Glomerular visceral epithelial cell (primary cell): ENCODE measurements around the gene ESD.
"Not testable (repeated sequence)": the region's sequence is repeated elsewhere in the genome, so short reads cannot be mapped to it uniquely, and the experiment has no call there.

Source experiments
- DNase-seq: peaks from one replicate; pipeline ENCODE4 v3.0.0-alpha.2; 2016; ENCODE audit errors: extremely low spot score

The ESD gene

GRCh38 chr13:46795321-46795720 is 1.6 kb downstream of the ESD start:
- no peak for DNase-seq

DNA sequence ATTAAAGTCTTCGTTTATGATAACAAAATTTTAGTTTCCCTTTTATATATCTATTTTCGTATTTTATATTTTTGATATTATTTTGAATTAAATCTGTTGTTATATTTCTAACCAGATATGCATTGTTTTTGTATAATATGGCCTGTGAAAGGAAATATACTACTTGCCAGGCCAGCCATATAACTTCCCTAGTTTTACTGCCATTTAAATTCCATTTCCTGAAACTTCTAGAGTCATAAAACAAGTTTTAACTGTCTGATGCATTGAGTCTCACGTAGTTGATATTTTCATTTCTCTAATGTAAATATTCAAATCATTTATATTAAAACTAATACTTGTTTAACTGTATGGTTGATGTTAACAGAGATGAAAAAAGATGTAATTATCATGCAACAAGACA is 13.5 kb downstream of the ESD start:
- DNase-seq = no peak

DNA sequence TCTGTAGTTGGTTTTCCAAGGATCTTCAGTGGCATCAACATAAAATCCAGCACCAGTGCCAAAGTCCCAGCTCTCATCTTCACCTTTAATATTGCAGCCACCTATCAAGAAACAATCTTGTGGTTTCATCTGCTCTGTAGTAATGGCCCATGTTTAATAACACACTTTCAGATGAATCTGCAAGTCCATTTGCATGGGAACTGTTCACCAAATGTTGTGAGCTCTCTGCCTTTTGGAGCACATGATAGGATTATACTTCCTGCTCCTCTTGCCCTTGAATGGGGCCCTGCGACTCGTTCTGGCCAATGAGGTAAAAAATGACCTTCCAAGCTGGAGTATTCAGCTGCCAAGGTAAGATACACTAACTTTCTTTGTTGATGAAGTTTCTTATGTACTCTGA is 14.3 kb downstream of the ESD start:
- DNase-seq = no peak

- no peak for DNase-seq
These were observed 14.9 kb downstream of the ESD start for GRCh38 chr13:46782066-46782465.

- DNase-seq = no peak
These were observed 18.1 kb downstream of the ESD start for GRCh38 chr13:46778890-46779289.

- no peak for DNase-seq
These were observed 18.9 kb downstream of the ESD start for GRCh38 chr13:46778095-46778494.

DNA sequence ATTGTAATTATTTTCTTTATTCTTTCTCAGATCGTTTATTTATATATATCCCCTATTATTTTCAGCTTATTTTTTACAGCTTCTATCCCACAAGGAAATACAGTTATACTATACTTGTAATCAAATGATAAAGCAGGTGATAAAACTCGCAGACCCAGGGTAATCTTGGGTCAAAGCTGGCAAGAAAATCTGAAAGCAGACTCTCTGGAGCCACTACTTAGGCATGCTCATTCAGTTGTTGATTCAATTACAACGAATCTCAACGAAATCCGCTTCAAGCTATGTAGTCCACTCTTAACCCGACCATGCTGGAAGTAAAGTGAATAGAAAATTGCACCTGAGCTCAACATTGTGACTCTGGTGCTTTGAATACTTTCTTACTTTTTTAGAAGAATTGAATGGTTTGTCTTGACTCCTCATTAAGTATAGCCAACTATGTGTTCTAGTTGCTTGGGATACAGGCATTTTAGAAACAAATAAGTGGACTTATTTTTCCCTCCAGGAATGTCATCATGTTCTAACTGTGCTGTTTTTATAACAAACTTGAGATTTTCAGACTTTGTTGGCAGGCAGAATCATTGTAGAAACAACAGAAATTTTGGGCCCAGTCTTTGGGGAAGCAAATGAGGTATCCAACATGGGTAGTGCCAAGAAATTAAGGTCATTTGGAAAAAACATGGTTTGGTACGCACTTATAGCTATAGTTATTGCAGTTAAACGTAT is 21.4 kb downstream of the ESD start:
- DNase-seq = no peak

- DNase-seq = no peak
These were observed 23.4 kb downstream of the ESD start for GRCh38 chr13:46773541-46773940.

GRCh38 chr13:46771693-46772092 is 25.3 kb downstream of the ESD start:
- DNase-seq = no peak

GRCh38 chr13:46769925-46770324 is 27.0 kb downstream of the ESD start:
- not testable (repeated sequence) for DNase-seq

DNA sequence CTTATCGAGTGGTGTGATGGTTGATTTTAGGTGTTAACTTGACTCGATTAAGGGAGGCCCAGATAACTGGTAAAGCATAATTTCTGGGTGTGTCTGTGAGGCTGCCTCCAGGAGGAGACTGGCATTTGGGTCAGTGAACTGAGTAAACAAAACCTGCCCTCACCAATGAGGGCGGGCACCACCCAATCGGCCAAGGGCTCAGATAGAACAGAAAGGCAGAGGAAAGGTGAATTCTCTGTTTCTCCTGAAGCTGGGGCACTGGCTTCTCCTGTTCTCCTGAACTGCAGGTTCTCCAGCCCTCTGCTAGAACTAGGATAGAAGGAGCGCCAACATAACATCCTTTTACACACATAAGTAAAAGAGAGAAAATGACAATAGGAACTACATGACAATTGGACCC is 35.1 kb downstream of the ESD start:
- no peak for DNase-seq

GRCh38 chr13:46761174-46761573 is 35.8 kb downstream of the ESD start:
- DNase-seq = no peak

DNA sequence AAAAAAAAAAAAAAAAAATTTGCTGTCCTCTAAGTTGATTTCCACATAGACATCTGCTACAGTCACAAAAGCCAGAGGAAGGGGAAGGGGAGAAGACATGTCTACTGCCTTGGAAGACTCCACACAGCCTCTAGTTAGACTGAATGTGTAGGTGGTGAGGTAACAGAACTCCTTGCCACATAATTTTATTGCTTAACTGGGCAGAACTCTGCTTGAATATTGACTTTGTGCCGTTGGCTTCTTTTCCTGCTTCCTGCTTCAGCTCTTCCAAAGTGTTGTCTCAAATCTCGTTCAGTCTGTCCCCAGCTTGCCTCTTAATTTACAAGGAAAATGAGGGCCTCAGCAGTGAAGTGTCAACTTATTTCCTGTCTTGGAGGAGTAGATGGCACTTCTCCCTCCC is 37.1 kb downstream of the ESD start:
- DNase-seq = peak; percentile 18

- no peak for DNase-seq
These were observed 39.3 kb downstream of the ESD start for GRCh38 chr13:46757640-46758039.

- no peak for DNase-seq
These were observed 40.0 kb downstream of the ESD start for GRCh38 chr13:46756977-46757376.

- DNase-seq = not testable (repeated sequence)
These were observed 41.5 kb downstream of the ESD start for GRCh38 chr13:46755508-46755907.

GRCh38 chr13:46754812-46755211 is 42.1 kb downstream of the ESD start:
- DNase-seq = no peak

DNA sequence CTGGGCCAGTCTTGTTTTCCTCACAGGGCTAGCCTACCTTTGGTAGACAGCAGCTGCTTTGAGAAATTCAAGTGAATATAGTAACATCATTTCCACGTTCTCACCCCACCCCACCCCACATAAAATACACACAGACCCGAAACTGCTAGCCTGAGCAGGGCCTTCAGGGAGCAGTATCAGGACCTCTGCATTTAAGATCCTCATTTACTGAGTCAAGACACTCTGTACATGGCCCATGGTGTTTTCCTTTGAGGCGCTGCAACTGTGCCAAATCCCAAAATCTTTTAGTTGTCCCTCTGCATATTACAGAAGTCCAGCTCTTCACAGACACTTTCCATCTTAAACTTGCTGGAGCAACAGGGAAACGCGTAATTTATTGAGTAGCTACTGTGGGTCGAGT is 43.0 kb downstream of the ESD start:
- DNase-seq = no peak

DNA sequence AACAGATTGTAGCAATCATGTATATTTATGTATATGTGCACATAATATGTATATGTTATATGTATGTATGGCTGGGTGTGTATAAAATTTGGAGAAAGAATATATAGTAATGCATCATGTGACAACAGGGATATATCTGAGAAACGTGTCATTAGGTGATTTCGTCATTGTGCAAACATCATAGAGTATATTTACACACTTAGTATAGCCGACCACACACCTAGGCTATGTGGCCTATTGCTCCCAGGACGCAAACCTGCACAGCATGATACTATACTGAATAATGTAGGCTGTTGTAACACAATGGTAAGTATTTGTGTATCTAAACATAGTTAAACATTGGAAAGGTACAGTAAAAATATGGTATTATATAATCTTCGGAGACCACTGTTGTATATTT is 43.8 kb downstream of the ESD start:
- DNase-seq = no peak

- peak; percentile 49 for DNase-seq
These were observed 44.9 kb downstream of the ESD start for GRCh38 chr13:46751811-46752635.

DNA sequence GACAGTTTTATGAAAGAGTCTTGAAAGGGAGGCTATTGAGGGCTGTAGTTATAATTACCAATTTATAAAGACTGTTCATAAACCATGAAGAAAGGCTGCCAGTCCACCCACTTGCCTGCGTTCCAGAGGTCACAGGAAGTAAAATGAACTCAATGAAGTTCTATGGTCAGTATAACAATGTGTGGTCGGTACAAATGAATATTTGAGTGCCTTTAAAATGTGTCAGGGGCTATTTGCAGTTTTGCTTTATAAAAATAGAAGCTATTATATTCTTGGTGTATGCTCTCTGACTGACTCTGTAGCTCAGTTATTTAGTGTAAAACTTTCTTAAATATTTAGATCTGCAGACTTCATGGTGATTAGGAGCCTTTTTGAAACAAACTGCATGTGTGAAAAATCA is 47.0 kb downstream of the ESD start:
- DNase-seq = no peak

- no peak for DNase-seq
These were observed 48.7 kb downstream of the ESD start for GRCh38 chr13:46748300-46748699.
